Keratinocyte (primary cell): Measurements from ENCODE around the gene TRAPPC2. TPM values are rescaled to one million over a fixed set of nuclear protein-coding genes. Genes with fewer than 3 reads are reported as not detected.

ENCODE experiments used
- DNase-seq: peaks from one replicate; pipeline ENCODE4 v3.0.0-alpha.2; 2011; ENCODE audit warnings: low read depth, missing footprints, low spot score
- FAIRE-seq: peaks from 2 replicates; lab custom pipeline; 2011; peaks lifted over from hg19 to GRCh38; lab: Jason Lieb, UNC
- H2AFZ ChIP-seq: 2 replicates; pipeline ENCODE4 v1.6.0; 2012; ENCODE audit warnings: low read length, control low read depth, inconsistent platforms; ENCODE audit not compliant: control insufficient read depth
- H3K27ac ChIP-seq: 2 replicates; pipeline ENCODE4 v1.5.1; 2011; ENCODE audit warnings: low read length; ENCODE audit not compliant: control insufficient read depth, insufficient read depth
- H3K27me3 ChIP-seq: 3 replicates; pipeline ENCODE4 v1.6.0; 2011; ENCODE audit warnings: low read length; ENCODE audit not compliant: control insufficient read depth, insufficient read depth; ENCODE audit errors: extremely low read depth
- H3K36me3 ChIP-seq, 2 experiments: 2 replicates in 1 of 2; 3 replicates in 1 of 2; pipeline ENCODE4 v1.5.1; 2011; ENCODE audit warnings: low read length in 2 of 2, mild to moderate bottlenecking in 1 of 2; ENCODE audit not compliant: control insufficient read depth in 2 of 2, insufficient read depth in 2 of 2; ENCODE audit errors: extremely low read depth in 1 of 2
- H3K4me1 ChIP-seq: 3 replicates; pipeline ENCODE4 v1.5.1; 2011; ENCODE audit warnings: low read length; ENCODE audit not compliant: control insufficient read depth, insufficient read depth; ENCODE audit errors: extremely low read depth
- H3K4me2 ChIP-seq: 3 replicates; pipeline ENCODE4 v1.6.0; 2011; ENCODE audit warnings: low read depth, low read length; ENCODE audit not compliant: control insufficient read depth, insufficient read depth; ENCODE audit errors: extremely low read depth
- H3K4me3 ChIP-seq, 3 experiments: fragments of 200-600 bp in 1 of 3; sonication (generic) in 1 of 3; 2 replicates in 2 of 3; 3 replicates in 1 of 3; pipeline ENCODE4 v1.5.1; 2011 to 2016; ENCODE audit warnings: low read length in 3 of 3, mild to moderate bottlenecking in 3 of 3, control low read depth in 2 of 3, inconsistent platforms in 1 of 3, low read depth in 1 of 3, mixed read lengths in 1 of 3, mixed run types in 1 of 3, moderate library complexity in 1 of 3; ENCODE audit not compliant: control insufficient read depth in 2 of 3, insufficient read depth in 2 of 3; ENCODE audit errors: extremely low read depth in 1 of 3
- H3K79me2 ChIP-seq: 2 replicates; pipeline ENCODE4 v1.6.0; 2012; ENCODE audit warnings: low read length; ENCODE audit not compliant: control insufficient read depth, insufficient read depth
- H3K9ac ChIP-seq: 3 replicates; pipeline ENCODE4 v1.6.0; 2011; ENCODE audit warnings: low read length; ENCODE audit not compliant: control insufficient read depth, insufficient read depth; ENCODE audit errors: extremely low read depth
- H3K9me1 ChIP-seq: 3 replicates; pipeline ENCODE4 v1.6.0; 2011; ENCODE audit warnings: low read length; ENCODE audit not compliant: control insufficient read depth, insufficient read depth; ENCODE audit errors: extremely low read depth
- H3K9me3 ChIP-seq: 2 replicates; pipeline ENCODE4 v1.5.1; 2012; ENCODE audit warnings: low read depth, low read length; ENCODE audit not compliant: control insufficient read depth
- H4K20me1 ChIP-seq: 3 replicates; pipeline ENCODE4 v1.6.0; 2011; ENCODE audit warnings: low read length; ENCODE audit not compliant: control insufficient read depth, insufficient read depth; ENCODE audit errors: extremely low read depth
- EZH2 ChIP-seq: IDR thresholded peaks from one replicate; pipeline ENCODE4 v1.6.1; 2012; ENCODE audit warnings: inconsistent platforms, mild to moderate bottlenecking, low read length, moderate library complexity
- dilution Hi-C: fragments of 300-500 bp; cut with MboI; formaldehyde crosslinking; loops from one replicate; pipeline ENCODE4 v1.7.0; 2020; ENCODE audit warnings: low sequenced_read_pairs; ENCODE audit not compliant: extremely low pct_ligation_motif_present
- polyA plus RNA-seq, 5 experiments: library from polyadenylated mRNA; depleted of rRNA in 3 of 5; stranded (reverse) in 3 of 5; stranded (forward) in 1 of 5; unstranded in 1 of 5; fragments of >200 nt; gene quantifications; 1 replicate in 1 of 5; 2 replicates in 3 of 5; 3 replicates in 1 of 5; pipeline versions ENCODE4 v1.2.1 to v1.2.3, GENCODE V29; 2011 to 2012; ENCODE audit warnings: missing spikeins in 2 of 5, low read depth in 1 of 5, low replicate concordance in 1 of 5
- TF ChIP-seq, protein P1 (sequence below), 3 experiments: IDR thresholded peaks in 1 of 3; conservative IDR thresholded peaks in 1 of 3; optimal IDR thresholded peaks in 1 of 3; 2 replicates in 2 of 3; 3 replicates in 1 of 3; pipeline versions ENCODE3 to v1.5.1; 2011; ENCODE audit warnings: low read length in 3 of 3, mild to moderate bottlenecking in 3 of 3, moderate library complexity in 2 of 3, control low read depth in 1 of 3, inconsistent platforms in 1 of 3; ENCODE audit not compliant: insufficient read depth in 2 of 3; ENCODE audit errors: extremely low read depth in 1 of 3

TRAPPC2 gene
- polyA plus RNA-seq, 1 donor (not counting 4 experiments of a cell fraction or from before 2014, with no cell fraction given), result 19.0 TPM

DNA sequence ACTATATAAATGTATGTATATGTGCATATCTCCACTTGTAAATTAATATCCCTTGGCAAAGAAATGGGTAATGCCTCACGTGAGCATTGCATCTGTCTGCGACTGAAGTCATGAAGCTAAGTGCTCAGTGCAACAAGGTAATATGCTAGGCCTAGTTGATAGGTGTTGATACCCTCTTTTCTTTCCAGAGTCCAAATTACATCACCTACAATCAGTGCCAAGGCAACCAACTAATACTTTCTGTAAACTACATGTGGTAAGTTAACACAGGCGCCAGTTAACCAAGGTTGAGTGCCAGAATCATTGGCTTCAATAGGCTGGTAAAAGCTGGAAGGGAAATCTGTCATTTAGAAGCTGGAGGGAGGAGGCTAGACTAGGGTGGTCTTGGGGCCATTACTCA is 41.4 kb upstream of the TRAPPC2 start:
- TF ChIP-seq, protein P1, sequence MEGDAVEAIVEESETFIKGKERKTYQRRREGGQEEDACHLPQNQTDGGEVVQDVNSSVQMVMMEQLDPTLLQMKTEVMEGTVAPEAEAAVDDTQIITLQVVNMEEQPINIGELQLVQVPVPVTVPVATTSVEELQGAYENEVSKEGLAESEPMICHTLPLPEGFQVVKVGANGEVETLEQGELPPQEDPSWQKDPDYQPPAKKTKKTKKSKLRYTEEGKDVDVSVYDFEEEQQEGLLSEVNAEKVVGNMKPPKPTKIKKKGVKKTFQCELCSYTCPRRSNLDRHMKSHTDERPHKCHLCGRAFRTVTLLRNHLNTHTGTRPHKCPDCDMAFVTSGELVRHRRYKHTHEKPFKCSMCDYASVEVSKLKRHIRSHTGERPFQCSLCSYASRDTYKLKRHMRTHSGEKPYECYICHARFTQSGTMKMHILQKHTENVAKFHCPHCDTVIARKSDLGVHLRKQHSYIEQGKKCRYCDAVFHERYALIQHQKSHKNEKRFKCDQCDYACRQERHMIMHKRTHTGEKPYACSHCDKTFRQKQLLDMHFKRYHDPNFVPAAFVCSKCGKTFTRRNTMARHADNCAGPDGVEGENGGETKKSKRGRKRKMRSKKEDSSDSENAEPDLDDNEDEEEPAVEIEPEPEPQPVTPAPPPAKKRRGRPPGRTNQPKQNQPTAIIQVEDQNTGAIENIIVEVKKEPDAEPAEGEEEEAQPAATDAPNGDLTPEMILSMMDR (optimal IDR thresholded peaks at IDR 0.05 in 1 of 3, IDR thresholded peaks at IDR 0.05 in 1 of 3, conservative IDR thresholded peaks at IDR 0.05 in 1 of 3; ENCODE audit: extremely low read depth in 1 of 3, insufficient read depth in 2 of 3, low read length in 3 of 3), result no peak
- TF ChIP-seq EZH2, result no peak
- no peak overlapping the region for H3K9ac ChIP-seq
- H3K79me2 ChIP-seq, result no peaks in the 10 kb centered on the region
- H3K4me1 ChIP-seq, result no peaks in the 10 kb centered on the region
- peaks cover 0 to 8% of the 10 kb centered on the region in 2 experiments for H3K36me3 ChIP-seq
- H3K27me3 ChIP-seq, result no peaks in the 10 kb centered on the region
- no peak overlapping the region for H3K27ac ChIP-seq
- no peak for FAIRE-seq
- no peak overlapping the region for H3K4me2 ChIP-seq
- H3K9me3 ChIP-seq, result no peaks in the 10 kb centered on the region
- H2AFZ ChIP-seq, result no peak overlapping the region
- DNase-seq, result no peak
- dilution Hi-C loops, result no loop called here
- H3K9me1 ChIP-seq, result no peaks in the 10 kb centered on the region
- H3K4me3 ChIP-seq, result no peak overlapping the region
- no peaks in the 10 kb centered on the region for H4K20me1 ChIP-seq

DNA sequence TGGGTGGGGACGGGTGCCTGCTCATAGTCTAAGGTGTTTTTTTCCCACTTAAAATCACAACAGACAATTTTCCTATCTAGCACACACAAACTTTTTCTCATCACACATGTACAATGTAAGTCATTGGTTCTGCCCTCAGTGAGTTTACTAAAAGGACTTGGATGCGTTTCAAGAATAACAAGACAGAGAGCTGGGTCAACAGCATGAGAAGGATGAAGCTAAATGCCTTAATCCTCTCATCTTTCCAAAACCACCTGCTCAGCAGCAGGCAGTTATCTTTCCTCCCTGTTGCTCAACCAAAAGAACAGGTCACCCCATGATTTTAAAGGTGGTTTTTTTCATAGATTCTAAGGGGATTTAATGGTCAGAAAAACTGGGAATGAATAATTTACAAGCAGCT is 40.3 kb upstream of the TRAPPC2 start:
- TF ChIP-seq, protein P1 (optimal IDR thresholded peaks at IDR 0.05 in 1 of 3, IDR thresholded peaks at IDR 0.05 in 1 of 3, conservative IDR thresholded peaks at IDR 0.05 in 1 of 3; ENCODE audit: extremely low read depth in 1 of 3, insufficient read depth in 2 of 3, low read length in 3 of 3), result no peak
- TF ChIP-seq EZH2, result no peak
- no peak overlapping the region for H3K4me3 ChIP-seq
- no peaks in the 10 kb centered on the region for H3K27me3 ChIP-seq
- no peaks in the 10 kb centered on the region for H3K79me2 ChIP-seq
- H3K9ac ChIP-seq, result no peak overlapping the region
- H3K27ac ChIP-seq, result no peak overlapping the region
- dilution Hi-C loops, result no loop called here
- DNase-seq (no peak), FAIRE-seq (no peak)
- no peaks in the 10 kb centered on the region for H3K9me3 ChIP-seq
- H3K4me1 ChIP-seq, result no peaks in the 10 kb centered on the region
- no peak overlapping the region for H3K4me2 ChIP-seq
- H2AFZ ChIP-seq, result no peak overlapping the region
- peaks cover under 1 to 10% of the 10 kb centered on the region in 2 experiments for H3K36me3 ChIP-seq
- no peaks in the 10 kb centered on the region for H4K20me1 ChIP-seq
- H3K9me1 ChIP-seq, result no peaks in the 10 kb centered on the region
